ENCODE results near the gene GRK5. TPM values are rescaled to one million over a fixed set of nuclear protein-coding genes. Genes with fewer than 3 reads are reported as not detected.
"Not testable (repeated sequence)": the region's sequence is repeated elsewhere in the genome, so short reads cannot be mapped to it uniquely, and the experiment has no call there.

Gene GRK5
- total RNA-seq, 4 donors from 2014 or later, result 6.0 to 111 (median 9.5) TPM

- DNase-seq, result no peak
- in situ Hi-C loops (cut with MboI; ENCODE audit: low pct_ligation_motif_present in 1 of 4, low pct_unique_long_range_greater_than_20kb in 1 of 4, low sequenced_read_pairs in 3 of 4) (no loop called here), intact Hi-C loops (cut with DNase I; ENCODE audit: low total_unique reads) (no loop called here)
- WGBS, 2 donors (ENCODE audit: low coverage in 1 of 2), result 82% methylated on average over 14 of the region's 14 CpGs; no CpG with 5 or more reads in 1 of the 2 donors
- no peaks in the 10 kb centered on the region for H3K4me1 ChIP-seq
- no peaks in the 10 kb centered on the region for H3K9me3 ChIP-seq
- no peak for TF ChIP-seq POLR2AphosphoS5 (IDR thresholded peaks at IDR 0.05)
- TF ChIP-seq EP300 (IDR thresholded peaks at IDR 0.05; ENCODE audit: low read depth), result no peak
- TF ChIP-seq, protein P1, sequence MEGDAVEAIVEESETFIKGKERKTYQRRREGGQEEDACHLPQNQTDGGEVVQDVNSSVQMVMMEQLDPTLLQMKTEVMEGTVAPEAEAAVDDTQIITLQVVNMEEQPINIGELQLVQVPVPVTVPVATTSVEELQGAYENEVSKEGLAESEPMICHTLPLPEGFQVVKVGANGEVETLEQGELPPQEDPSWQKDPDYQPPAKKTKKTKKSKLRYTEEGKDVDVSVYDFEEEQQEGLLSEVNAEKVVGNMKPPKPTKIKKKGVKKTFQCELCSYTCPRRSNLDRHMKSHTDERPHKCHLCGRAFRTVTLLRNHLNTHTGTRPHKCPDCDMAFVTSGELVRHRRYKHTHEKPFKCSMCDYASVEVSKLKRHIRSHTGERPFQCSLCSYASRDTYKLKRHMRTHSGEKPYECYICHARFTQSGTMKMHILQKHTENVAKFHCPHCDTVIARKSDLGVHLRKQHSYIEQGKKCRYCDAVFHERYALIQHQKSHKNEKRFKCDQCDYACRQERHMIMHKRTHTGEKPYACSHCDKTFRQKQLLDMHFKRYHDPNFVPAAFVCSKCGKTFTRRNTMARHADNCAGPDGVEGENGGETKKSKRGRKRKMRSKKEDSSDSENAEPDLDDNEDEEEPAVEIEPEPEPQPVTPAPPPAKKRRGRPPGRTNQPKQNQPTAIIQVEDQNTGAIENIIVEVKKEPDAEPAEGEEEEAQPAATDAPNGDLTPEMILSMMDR (IDR thresholded peaks at IDR 0.05), result no peak
- TF ChIP-seq POLR2A (IDR thresholded peaks at IDR 0.05), result no peak
- H3K27ac ChIP-seq, result no peak overlapping the region
- no peak overlapping the region for H3K4me3 ChIP-seq
- no peaks in the 10 kb centered on the region for H3K36me3 ChIP-seq
- no peaks in the 10 kb centered on the region for H3K27me3 ChIP-seq
Observed at GRCh38 chr10:119428789-119429188, 221.4 kb downstream of the GRK5 start.

DNA sequence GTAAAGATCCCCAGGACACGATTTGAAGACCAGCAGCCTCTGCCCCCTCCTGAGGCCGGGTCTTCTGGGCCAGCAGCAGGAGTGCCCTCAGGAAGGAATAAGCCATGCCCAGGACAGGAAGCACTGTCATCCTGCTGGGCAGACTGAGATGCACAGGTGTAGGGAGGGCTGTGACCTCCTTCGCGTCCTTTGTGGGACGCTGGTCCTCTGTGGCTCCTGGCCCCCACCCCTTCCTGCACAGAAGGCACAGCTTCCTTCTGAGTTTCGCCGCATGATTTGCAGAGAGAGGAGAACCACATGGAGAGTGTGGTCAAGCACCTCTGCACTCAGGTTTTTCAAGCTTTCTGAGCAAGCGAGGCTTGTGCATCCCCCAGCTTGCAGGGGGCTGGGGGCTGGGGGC lies 222.4 kb downstream of the GRK5 start:
- in situ Hi-C loops (cut with MboI; ENCODE audit: low pct_ligation_motif_present in 1 of 4, low pct_unique_long_range_greater_than_20kb in 1 of 4, low sequenced_read_pairs in 3 of 4) (no loop called here), intact Hi-C loops (cut with DNase I; ENCODE audit: low total_unique reads) (loop anchor here (5.0 kb wide), 1 partner anchor 2003 kb away; no protein-coding TSS in a partner anchor)
- Histone ChIP-seq H3K27ac (no peak overlapping the region), H3K4me3 (no peak overlapping the region), H3K27me3 (no peaks in the 10 kb centered on the region), H3K36me3 (no peaks in the 10 kb centered on the region), H3K4me1 (no peaks in the 10 kb centered on the region), H3K9me3 (no peaks in the 10 kb centered on the region)
- no peak for TF ChIP-seq EP300 (IDR thresholded peaks at IDR 0.05; ENCODE audit: low read depth)
- no peak for TF ChIP-seq POLR2AphosphoS5 (IDR thresholded peaks at IDR 0.05)
- TF ChIP-seq POLR2A (IDR thresholded peaks at IDR 0.05), result no peak
- TF ChIP-seq, protein P1 (IDR thresholded peaks at IDR 0.05), result no peak
- no peak for DNase-seq
- WGBS, 2 donors (ENCODE audit: low coverage in 1 of 2), result 55 to 83% methylated on average over 2 to 7 of the region's 8 CpGs

DNA sequence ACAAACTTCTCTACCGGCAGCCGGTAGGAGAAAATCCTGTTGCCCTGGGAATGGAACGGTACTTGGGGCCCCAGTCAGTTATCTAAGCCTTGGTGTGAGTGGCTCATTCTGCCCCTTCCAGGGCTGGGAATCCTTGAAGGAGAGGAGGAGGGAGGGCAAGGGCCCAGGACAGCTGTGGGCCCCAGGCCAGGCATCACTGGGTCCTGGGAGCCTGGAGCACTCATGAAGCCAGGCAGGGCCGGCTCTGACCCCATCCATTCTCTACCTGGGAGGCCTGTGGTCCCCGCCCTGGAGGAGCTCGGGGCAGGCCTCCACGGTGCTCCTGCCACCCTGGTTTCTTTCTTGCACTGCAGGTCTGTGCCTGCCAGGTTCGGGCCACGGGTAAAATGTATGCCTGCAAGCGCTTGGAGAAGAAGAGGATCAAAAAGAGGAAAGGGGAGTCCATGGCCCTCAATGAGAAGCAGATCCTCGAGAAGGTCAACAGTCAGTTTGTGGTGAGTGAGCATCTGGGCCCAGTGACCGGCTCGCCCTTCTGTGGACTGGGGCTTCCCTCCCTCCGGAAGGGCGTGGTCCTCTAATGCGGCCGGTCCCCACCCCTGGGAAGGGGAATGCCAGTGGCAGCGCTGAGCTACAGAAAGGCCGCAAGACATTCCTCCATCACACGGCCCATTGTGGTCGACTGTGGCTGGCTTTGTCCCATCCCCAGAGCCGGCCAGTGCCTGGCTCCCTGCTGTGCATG lies 223.8 kb downstream of the GRK5 start:
- no peaks in the 10 kb centered on the region for H3K36me3 ChIP-seq
- no peak for TF ChIP-seq POLR2A (IDR thresholded peaks at IDR 0.05)
- TF ChIP-seq, protein P1 (IDR thresholded peaks at IDR 0.05), result no peak
- TF ChIP-seq EP300 (IDR thresholded peaks at IDR 0.05; ENCODE audit: low read depth), result no peak
- no peak for TF ChIP-seq POLR2AphosphoS5 (IDR thresholded peaks at IDR 0.05)
- H3K4me3 ChIP-seq, result no peak overlapping the region
- intact Hi-C loops (cut with DNase I; ENCODE audit: low total_unique reads), result loop anchor here (5.0 kb wide), 1 partner anchor 2001 kb away; no protein-coding TSS in a partner anchor
- in situ Hi-C loops (cut with MboI; ENCODE audit: low pct_ligation_motif_present in 1 of 4, low pct_unique_long_range_greater_than_20kb in 1 of 4, low sequenced_read_pairs in 3 of 4), result no loop called here
- H3K27me3 ChIP-seq, result no peaks in the 10 kb centered on the region
- no peak for DNase-seq
- no peaks in the 10 kb centered on the region for H3K4me1 ChIP-seq
- 82% methylated on average over 21 of the region's 22 CpGs; no CpG with 5 or more reads in 1 of the 2 donors for WGBS, 2 donors (ENCODE audit: low coverage in 1 of 2)
- no peak overlapping the region for H3K27ac ChIP-seq
- no peaks in the 10 kb centered on the region for H3K9me3 ChIP-seq

GRCh38 chr10:119431773-119432135 lies 224.4 kb downstream of the GRK5 start:
- no peaks in the 10 kb centered on the region for H3K4me1 ChIP-seq
- 96% methylated on average over 3 of the region's 3 CpGs; no CpG with 5 or more reads in 1 of the 2 donors for WGBS, 2 donors (ENCODE audit: low coverage in 1 of 2)
- H3K9me3 ChIP-seq, result no peaks in the 10 kb centered on the region
- in situ Hi-C loops (cut with MboI; ENCODE audit: low pct_ligation_motif_present in 1 of 4, low pct_unique_long_range_greater_than_20kb in 1 of 4, low sequenced_read_pairs in 3 of 4), result no loop called here
- no peak for DNase-seq
- no peak overlapping the region for H3K27ac ChIP-seq
- no peak overlapping the region for H3K4me3 ChIP-seq
- TF ChIP-seq EP300 (IDR thresholded peaks at IDR 0.05; ENCODE audit: low read depth), result no peak
- no peak for TF ChIP-seq POLR2AphosphoS5 (IDR thresholded peaks at IDR 0.05)
- no peak for TF ChIP-seq POLR2A (IDR thresholded peaks at IDR 0.05)
- TF ChIP-seq, protein P1 (IDR thresholded peaks at IDR 0.05), result no peak
- H3K36me3 ChIP-seq, result no peaks in the 10 kb centered on the region
- intact Hi-C loops (cut with DNase I; ENCODE audit: low total_unique reads), result loop anchor here (5.0 kb wide), 1 partner anchor 2001 kb away; no protein-coding TSS in a partner anchor
- no peaks in the 10 kb centered on the region for H3K27me3 ChIP-seq

- 98% methylated on average over 5 of the region's 5 CpGs; no CpG with 5 or more reads in 1 of the 2 donors for WGBS, 2 donors (ENCODE audit: low coverage in 1 of 2)
- in situ Hi-C loops (cut with MboI; ENCODE audit: low pct_ligation_motif_present in 1 of 4, low pct_unique_long_range_greater_than_20kb in 1 of 4, low sequenced_read_pairs in 3 of 4); H3K4me3 ChIP-seq; H3K27ac ChIP-seq; H3K9me3 ChIP-seq; H3K27me3 ChIP-seq; H3K4me1 ChIP-seq; DNase-seq; H3K36me3 ChIP-seq: not testable (repeated sequence)
- intact Hi-C loops (cut with DNase I; ENCODE audit: low total_unique reads), result loop anchor here (5.0 kb wide), 1 partner anchor 1997 kb away; no protein-coding TSS in a partner anchor
Observed at GRCh38 chr10:119434942-119435341, 227.6 kb downstream of the GRK5 start.
